ENCODE results near the gene ZCCHC14. TPM values are rescaled to one million over a fixed set of nuclear protein-coding genes. Genes with fewer than 3 reads are reported as not detected.

Gene ZCCHC14
- total RNA-seq, 1 experiment from 2014 or later: 33.1 TPM

DNA sequence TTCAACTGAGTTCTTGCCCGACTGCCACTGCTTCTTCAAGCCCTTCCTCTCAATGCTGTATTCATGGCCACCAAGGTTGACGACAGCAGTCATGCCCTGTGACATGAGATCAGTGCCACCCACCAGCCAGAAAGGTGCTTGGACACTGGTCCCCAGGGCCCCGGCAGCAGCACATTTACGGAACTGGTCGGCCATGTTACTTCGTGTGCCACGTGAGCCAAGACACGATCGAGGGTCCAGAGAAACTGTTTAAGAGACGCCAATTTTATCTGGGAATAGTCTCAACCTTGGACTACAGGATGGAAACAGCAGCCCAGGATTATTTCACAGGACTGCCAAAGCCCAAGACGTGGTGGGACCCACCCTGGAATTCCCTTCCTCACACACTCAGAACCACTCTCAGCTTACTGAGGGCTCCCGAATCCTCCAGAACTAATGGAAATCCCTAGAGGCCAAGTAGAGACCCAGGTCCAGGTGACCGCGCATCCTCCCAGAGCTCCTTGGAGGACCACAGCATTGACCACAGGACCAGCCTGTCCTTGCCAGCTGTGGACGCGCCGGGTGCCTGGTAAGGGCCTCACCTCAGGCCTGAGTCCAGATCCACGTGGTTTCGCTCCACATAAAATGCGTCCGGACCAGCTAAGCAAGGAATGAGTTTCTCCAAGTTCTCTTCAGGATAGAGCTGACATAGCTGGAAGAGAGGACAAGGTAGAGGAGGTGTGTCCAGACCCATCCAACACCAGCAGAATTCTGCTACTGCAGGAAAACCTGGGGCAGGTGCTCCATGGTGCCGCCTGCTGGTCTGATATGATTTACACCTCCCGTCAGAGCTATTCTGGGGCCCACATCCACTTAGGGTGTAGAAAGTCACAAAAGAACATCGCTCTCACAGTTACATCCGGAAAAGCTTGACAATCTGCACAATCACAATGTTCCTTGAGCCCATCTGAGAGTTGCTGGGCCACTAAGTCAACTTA is 72.5 kb downstream of the ZCCHC14 start:
- intact Hi-C loops (cut with micrococcal nuclease; ENCODE audit: unreplicated experiment): no loop called here
- no TSS peak for BruUV-seq (replicated peaks)
- Mint-ChIP-seq H3K27me3 (ENCODE audit: insufficient read depth, unreplicated experiment) (no peaks in the 10 kb centered on the region), H3K36me3 (ENCODE audit: insufficient read depth, unreplicated experiment) (peaks cover 62% of the 10 kb centered on the region), H3K27ac (ENCODE audit: unreplicated experiment) (no peak overlapping the region), H3K4me3 (ENCODE audit: unreplicated experiment) (no peak overlapping the region), H3K4me1 (ENCODE audit: low read depth, unreplicated experiment) (peaks cover 10% of the 10 kb centered on the region), H3K9me3 (ENCODE audit: unreplicated experiment) (no peaks in the 10 kb centered on the region)
- Histone ChIP-seq H3K36me3 (ENCODE audit: control insufficient read depth, insufficient read depth, low read length) (peaks cover 4% of the 10 kb centered on the region), H3K4me3 (ENCODE audit: low read depth, low read length) (no peak overlapping the region), H3K4me1 (peaks cover 16% of the 10 kb centered on the region), H3K27me3 (replicated peaks; ENCODE audit: control insufficient read depth, insufficient read depth, low read length) (no peaks in the 10 kb centered on the region), H3K9me3 (no peaks in the 10 kb centered on the region)
- DNase-seq: no peak
- POLR2A ChIA-PET: no interaction called here
- CTCF ChIA-PET: interaction anchor here (0.7 kb wide), 1 partner anchor 845 kb away, joined by 5 read pairs; no protein-coding TSS in a partner anchor
- TF ChIP-seq, protein P1, sequence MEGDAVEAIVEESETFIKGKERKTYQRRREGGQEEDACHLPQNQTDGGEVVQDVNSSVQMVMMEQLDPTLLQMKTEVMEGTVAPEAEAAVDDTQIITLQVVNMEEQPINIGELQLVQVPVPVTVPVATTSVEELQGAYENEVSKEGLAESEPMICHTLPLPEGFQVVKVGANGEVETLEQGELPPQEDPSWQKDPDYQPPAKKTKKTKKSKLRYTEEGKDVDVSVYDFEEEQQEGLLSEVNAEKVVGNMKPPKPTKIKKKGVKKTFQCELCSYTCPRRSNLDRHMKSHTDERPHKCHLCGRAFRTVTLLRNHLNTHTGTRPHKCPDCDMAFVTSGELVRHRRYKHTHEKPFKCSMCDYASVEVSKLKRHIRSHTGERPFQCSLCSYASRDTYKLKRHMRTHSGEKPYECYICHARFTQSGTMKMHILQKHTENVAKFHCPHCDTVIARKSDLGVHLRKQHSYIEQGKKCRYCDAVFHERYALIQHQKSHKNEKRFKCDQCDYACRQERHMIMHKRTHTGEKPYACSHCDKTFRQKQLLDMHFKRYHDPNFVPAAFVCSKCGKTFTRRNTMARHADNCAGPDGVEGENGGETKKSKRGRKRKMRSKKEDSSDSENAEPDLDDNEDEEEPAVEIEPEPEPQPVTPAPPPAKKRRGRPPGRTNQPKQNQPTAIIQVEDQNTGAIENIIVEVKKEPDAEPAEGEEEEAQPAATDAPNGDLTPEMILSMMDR (IDR thresholded peaks at IDR 0.05; ENCODE audit: insufficient read depth in 1 of 2, low read depth in 1 of 2, low read length in 1 of 2, severe bottlenecking in 1 of 2, unreplicated experiment in 1 of 2): peak; percentile 21

- Mint-ChIP-seq H3K27ac (ENCODE audit: unreplicated experiment) (peak overlapping the region; percentile 72), H3K4me1 (ENCODE audit: low read depth, unreplicated experiment) (peaks cover 10% of the 10 kb centered on the region), H3K9me3 (ENCODE audit: unreplicated experiment) (no peaks in the 10 kb centered on the region), H3K36me3 (ENCODE audit: insufficient read depth, unreplicated experiment) (peaks cover 71% of the 10 kb centered on the region), H3K27me3 (ENCODE audit: insufficient read depth, unreplicated experiment) (no peaks in the 10 kb centered on the region), H3K4me3 (ENCODE audit: unreplicated experiment) (no peak overlapping the region)
- DNase-seq: peak in 1 of 2 experiments; percentile 37
- Histone ChIP-seq H3K9me3 (no peaks in the 10 kb centered on the region), H3K27me3 (replicated peaks; ENCODE audit: control insufficient read depth, insufficient read depth, low read length) (no peaks in the 10 kb centered on the region), H3K4me1 (peaks cover 16% of the 10 kb centered on the region), H3K36me3 (ENCODE audit: control insufficient read depth, insufficient read depth, low read length) (peaks cover 4% of the 10 kb centered on the region), H3K4me3 (ENCODE audit: low read depth, low read length) (no peak overlapping the region)
- POLR2A ChIA-PET: no interaction called here
- intact Hi-C loops (cut with micrococcal nuclease; ENCODE audit: unreplicated experiment): loop anchor here (5.0 to 10.0 kb wide), 2 partner anchors 156 to 219 kb away; no protein-coding TSS in a partner anchor
- no TSS peak for BruUV-seq (replicated peaks)
- TF ChIP-seq, protein P1 (IDR thresholded peaks at IDR 0.05; ENCODE audit: insufficient read depth in 1 of 2, low read depth in 1 of 2, low read length in 1 of 2, severe bottlenecking in 1 of 2, unreplicated experiment in 1 of 2): no peak
- CTCF ChIA-PET: no interaction called here
These were observed 74.2 kb downstream of the ZCCHC14 start for GRCh38 chr16:87418644-87419043.

DNA sequence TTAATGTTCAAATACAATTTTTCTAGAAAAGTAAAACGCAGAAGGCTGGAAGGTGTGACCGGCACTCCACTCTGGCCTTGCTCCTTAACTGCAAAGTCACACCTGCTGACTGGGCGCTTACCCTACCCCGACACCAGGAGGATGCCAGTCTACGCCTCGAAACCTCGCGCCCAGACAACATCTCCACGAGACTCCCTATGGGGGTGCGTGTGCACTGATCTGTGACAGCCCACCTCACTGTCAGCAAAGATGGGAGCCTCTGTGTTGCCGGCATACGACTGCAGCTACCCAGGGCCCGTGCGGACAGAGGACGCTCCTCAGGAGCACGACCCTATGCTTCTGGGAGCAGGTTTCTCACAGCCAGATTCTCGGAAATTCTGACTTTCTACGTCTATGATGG is 74.6 kb downstream of the ZCCHC14 start:
- Histone ChIP-seq H3K27me3 (replicated peaks; ENCODE audit: control insufficient read depth, insufficient read depth, low read length) (no peaks in the 10 kb centered on the region), H3K4me3 (ENCODE audit: low read depth, low read length) (no peak overlapping the region), H3K36me3 (ENCODE audit: control insufficient read depth, insufficient read depth, low read length) (peaks cover 4% of the 10 kb centered on the region), H3K9me3 (no peaks in the 10 kb centered on the region), H3K4me1 (peaks cover 16% of the 10 kb centered on the region)
- H3K4me1 Mint-ChIP-seq (ENCODE audit: low read depth, unreplicated experiment): peaks cover 10% of the 10 kb centered on the region
- intact Hi-C loops (cut with micrococcal nuclease; ENCODE audit: unreplicated experiment): loop anchor here (5.0 to 10.0 kb wide), 2 partner anchors 157 to 219 kb away; no protein-coding TSS in a partner anchor
- ChIA-PET CTCF (no interaction called here), POLR2A (no interaction called here)
- no peaks in the 10 kb centered on the region for H3K9me3 Mint-ChIP-seq (ENCODE audit: unreplicated experiment)
- no peak for DNase-seq
- H3K27me3 Mint-ChIP-seq (ENCODE audit: insufficient read depth, unreplicated experiment): no peaks in the 10 kb centered on the region
- H3K4me3 Mint-ChIP-seq (ENCODE audit: unreplicated experiment): no peak overlapping the region
- peak overlapping the region; percentile 72 for H3K27ac Mint-ChIP-seq (ENCODE audit: unreplicated experiment)
- H3K36me3 Mint-ChIP-seq (ENCODE audit: insufficient read depth, unreplicated experiment): peaks cover 75% of the 10 kb centered on the region
- TF ChIP-seq, protein P1 (IDR thresholded peaks at IDR 0.05; ENCODE audit: insufficient read depth in 1 of 2, low read depth in 1 of 2, low read length in 1 of 2, severe bottlenecking in 1 of 2, unreplicated experiment in 1 of 2): no peak
- no TSS peak for BruUV-seq (replicated peaks)

Data from Caco-2 (cell line).